CD4-positive, alpha-beta T cell treated with Interleukin-15 for 1 hour (primary cell): ENCODE results near the gene UBE2S.

ENCODE experiments used
- DNase-seq: peaks from one replicate; pipeline ENCODE4 v3.0.0-alpha.2; 2020

UBE2S gene

DNA sequence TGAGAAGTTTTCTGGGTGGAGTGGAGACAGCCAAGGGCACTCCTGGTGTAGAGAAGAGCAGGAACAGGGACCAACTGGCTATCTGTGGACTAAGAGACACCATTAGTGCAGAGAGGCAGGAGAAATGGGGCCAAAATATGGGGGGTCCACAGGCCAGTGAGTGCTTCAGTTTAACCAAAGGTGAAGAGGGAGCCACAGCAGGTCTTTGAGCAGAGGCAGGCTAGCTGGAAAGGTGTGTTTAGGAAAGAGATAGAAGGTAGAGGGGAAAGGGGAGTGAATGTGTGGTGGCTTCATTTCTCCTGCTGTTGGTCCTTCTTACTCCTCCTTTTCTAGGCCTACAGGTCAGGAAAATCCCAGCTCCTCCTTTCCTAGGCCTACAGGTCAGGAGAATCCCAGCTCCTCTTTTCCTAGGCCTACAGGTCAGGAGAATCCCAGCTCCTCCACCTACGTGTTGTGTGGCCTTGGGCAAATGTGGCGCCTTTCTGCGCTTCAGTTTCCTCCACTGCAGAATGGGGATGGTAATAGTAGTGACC is 25.0 kb downstream of the UBE2S start:
- no peak for DNase-seq

DNA sequence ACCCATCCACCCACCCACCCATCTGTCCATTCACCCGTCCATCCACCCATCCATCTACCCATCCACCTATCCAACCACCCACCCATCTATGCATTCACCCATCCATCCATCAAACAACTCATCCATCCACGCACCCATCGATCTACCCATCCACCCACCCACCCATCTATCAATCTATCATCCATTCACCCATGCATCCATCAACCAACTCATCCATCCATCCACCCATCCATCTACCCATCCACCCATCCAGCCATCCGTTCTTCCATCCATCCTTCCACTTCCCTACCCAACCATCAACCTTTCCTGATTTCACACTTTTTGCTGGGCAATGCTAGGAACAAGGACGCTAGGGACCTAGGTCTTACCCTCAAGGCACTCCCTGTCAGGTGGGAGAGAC is 25.6 kb downstream of the UBE2S start:
- DNase-seq = no peak

DNA sequence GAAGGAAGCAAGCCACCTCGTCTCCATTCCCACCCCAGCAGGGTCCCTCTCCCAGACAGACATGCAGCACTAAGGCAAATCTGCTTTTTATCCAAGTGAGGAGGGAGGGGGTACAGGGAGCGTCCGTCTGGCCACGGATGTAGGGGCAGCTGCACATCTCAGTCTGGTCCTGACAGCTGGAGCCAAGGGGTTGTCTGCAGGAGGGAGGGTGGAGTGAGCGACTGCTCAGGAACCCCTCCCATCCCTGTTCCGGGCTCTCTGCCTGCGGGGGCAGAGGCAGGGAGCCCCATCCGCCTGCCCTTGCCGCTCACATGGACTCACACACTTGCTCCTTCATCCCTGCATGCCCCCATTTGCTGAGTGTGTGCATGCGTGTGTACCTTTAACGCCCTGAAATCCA is 28.4 kb downstream of the UBE2S start:
- no peak for DNase-seq

DNA sequence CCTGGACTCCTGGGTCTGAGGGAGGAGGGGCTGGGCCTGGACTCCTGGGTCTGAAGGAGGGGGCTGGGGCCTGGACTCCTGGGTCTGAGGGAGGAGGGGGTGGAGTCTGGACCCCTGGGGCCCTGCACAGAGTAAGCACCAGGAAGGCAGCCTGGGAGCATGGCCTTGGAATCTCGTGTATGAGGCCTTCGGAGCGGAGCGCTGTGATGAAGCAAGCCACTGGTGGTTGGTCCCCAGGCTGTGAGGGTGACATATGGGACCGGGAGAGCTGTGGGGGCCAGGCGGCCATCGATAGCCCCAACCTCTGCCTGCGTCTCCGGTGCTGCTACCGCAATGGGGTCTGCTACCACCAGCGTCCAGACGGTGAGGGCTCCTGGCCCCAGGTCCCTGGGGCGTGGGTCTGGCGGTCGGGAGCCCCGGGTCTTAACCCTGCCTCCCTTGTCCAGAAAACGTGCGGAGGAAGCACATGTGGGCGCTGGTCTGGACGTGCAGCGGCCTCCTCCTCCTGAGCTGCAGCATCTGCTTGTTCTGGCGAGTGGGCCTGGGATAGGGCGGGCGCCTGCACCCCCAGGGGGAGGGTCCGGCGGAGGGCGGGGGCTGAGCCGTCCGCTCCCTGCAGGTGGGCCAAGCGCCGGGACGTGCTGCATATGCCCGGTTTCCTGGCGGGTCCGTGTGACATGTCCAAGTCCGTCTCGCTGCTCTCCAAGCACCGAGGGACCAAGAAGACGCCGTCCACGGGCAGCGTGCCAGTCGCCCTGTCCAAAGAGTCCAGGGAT is 30.0 kb downstream of the UBE2S start:
- no peak for DNase-seq

DNA sequence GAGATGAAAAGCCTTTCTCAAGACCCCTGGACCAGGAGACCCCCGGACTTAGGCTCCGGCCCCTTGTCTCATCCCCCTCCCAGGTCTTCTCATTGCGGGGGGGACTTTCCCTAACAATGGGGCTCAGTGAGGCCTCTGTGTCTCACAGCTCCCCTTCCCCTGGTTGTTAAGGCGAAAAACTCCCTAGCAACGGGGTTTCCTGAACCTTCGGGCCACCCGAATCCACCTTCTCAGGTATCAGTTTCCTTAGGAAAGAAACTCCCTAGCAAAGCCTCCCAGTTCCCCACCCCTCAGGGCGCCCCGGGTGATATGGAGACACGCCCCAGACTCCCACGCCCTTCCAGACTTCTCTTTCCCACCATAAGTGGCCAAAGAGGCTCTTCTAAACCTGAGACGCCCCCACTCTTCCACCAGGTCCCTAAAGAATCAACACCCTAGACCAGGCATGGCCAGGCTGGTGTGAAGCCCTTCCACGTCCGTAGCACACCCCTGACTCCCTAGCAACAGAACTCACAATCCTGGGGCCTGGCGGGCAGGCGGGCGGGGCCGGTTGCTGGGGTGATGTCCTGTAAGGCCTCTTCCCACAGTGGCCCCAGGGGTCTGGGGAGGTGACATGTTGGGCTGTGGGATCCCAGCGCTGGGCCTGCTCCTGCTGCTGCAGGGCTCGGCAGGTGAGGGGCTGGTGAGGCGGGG is 31.2 kb downstream of the UBE2S start, which contains the start of gene TMEM190:
Gene TMEM190, plus strand, starts transcription at position 586 of the 693 bp plus-strand sequence. Its CDS starts 28 bp downstream, at position 614.
- DNase-seq = no peak

DNA sequence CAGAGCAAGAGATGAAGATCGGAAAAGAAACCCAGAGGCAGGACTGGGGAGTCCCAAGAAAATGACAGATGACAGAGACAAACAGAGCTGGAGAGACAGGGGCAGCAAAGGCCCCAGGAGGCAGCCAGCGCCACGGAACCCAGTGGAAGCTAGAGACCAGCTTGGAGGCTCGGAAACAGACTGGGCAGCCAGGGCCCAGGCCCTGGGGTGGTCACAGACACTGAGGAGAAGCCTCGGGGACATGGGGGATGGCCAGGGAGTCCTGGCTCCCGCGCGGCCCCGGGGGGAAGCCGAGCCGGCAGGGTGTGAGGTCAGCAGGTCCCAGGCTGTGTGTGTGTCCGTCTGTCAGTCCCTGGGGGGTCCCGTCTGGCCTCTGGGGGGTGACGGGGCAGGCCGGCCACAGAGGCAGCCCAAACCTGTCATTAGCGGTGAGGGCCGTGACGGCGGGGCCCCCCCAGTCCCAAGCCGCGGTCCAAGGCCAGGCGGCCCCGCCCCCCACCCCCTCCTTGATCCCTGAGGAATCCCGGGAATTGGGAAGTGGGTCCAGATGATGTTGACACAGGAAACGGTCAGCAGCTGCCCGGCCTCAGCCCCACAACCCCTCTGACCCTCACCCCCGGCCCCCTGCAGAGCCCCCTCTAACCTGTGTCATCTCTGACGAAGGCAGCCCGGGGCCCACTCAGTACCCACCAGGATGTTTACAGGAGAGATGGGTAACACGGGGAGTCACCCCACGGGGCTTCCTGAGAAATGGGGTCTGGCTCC is 33.4 kb downstream of the UBE2S start:
- DNase-seq = no peak

DNA sequence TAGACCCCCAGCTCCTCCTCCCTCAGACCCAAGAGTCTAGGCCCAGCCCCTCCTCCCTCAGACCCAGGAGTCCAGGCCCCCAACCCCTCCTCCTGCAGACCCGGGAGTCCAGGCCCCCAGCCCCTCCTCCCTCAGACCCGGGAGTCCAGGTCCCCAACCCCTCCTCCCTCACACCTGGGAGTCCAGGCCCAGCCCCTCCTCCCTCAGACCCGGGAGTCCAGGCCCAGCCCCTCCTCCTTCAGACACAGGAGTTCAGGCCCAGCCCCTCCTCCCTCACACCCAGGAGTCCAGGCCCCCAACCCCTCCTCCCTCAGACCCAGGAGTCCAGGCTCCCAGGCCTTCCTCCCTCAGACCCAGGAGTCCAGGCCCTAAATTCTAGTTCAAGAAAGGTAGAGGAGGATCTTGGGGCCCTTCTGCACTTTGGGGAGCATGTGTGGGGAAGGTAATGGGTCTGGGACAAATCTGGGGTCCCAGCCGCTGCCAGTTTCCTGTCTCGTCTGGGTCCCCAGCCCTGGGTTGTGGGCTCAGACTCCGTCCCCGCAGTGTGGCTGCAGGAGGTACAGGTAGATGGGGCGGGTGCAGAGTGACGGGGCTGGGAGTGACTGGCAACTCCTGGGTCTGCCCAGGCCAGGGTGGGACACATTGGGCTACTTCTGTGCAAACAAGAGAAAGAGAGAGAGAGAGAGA is 34.1 kb downstream of the UBE2S start:
- no peak for DNase-seq

DNA sequence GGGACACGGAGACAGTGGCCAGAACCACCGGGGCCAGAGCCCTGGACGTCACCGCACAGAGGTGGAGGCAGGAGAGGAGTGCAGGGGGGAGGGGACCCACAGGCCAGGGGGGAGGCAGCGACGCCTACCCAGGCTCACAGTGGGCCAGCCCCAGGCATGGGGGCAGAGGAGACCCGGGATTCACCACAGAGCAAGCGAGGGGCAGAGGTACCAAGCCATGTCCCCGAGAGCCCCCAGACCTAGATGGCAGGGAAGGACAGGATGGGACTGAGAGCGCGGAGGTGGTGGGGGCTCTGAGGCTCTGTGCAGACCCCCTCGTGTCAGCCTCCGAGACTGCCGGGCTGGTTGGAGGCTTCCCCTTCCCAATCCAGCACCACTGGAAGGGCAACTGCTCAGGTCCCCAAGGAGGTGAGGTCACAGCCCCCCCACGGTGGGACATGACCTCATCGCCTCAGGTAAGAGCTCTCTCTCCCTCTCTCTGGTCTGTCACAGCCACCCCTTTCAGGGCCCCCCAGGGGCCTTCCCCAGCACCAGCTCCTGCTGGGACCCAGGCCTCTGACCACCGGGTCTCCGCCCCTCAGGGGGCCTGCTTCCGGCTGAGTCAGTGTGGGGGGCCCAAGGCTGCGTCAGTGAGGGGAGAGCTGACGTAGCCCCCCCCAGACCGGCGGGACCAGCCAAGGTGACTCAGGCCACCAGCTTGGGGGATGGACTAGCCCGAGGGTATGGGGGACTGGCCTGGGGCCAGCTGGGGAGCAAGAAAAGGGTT is 35.1 kb downstream of the UBE2S start:
- DNase-seq = no peak

DNA sequence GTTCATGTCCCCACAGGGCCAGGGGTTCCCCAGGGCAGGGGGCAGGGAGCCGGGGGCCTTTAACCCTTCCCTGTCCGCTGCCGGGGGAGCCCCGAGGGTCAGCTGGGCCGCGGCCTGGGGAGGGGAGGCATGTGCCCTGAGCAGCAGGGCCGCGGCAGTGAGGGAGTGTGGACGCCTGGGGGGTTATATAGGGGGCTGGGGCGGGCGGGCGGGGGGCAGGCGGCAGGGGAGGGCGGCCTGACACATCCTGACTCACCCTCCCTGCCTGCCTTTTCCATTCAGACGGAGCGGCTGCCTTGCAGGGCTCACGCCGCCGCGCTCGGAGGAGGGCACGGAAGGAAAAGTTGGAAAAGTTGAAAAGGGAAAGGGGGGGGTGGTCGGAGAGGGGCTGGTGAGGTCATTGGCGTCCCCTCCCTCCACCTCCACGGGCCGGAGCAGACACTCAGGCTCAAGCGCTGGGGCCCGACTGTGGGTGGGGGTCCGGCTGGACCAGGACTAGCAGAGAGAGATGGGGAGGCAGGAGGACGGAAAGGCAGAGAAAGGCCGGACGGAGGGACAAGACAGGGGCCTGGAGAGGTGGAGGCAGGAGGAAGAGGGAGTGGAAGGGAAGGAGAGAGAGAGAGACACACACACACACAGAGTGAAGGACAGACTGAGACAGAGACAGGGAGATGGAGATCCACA is 37.1 kb downstream of the UBE2S start, which contains the start of gene IL11:
Gene IL11, minus strand, starts transcription at position 159 of the 684 bp plus-strand sequence. Its CDS starts 153 bp downstream, at position 6.
- no peak for DNase-seq

DNA sequence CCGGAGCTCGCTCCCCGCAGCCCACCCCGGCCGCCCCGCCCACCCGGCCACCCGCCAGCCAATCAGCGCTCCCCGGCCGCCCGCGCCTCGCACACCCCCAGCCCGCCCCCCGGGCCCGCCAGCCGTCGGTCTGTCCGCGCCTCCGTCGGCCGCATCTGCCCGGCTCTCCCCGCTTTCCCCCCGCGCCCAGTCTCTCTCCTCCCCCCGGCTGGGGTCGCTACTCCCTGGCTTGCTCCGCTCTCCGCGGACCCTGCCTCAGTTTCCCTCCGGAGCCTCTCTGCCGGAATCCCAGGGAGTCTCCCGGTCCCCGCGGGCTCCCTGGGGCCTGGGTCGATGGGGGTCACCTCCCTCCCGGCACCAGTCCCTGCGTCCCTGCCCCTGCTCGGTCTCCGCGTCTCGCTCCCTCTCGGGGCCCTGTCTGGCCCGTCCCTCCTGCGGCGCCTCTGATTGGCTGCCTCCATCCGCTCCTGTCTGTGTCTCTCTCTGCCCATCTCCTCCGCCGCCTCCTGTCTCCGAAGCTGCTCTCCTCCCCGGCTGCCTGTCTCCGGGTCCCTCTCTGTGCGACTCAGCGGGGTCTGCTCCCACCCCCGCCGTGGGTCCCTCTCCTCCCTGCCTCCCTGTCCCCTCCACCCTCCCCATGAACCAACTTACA is 37.8 kb downstream of the UBE2S start:
- DNase-seq = peak; percentile 29

DNA sequence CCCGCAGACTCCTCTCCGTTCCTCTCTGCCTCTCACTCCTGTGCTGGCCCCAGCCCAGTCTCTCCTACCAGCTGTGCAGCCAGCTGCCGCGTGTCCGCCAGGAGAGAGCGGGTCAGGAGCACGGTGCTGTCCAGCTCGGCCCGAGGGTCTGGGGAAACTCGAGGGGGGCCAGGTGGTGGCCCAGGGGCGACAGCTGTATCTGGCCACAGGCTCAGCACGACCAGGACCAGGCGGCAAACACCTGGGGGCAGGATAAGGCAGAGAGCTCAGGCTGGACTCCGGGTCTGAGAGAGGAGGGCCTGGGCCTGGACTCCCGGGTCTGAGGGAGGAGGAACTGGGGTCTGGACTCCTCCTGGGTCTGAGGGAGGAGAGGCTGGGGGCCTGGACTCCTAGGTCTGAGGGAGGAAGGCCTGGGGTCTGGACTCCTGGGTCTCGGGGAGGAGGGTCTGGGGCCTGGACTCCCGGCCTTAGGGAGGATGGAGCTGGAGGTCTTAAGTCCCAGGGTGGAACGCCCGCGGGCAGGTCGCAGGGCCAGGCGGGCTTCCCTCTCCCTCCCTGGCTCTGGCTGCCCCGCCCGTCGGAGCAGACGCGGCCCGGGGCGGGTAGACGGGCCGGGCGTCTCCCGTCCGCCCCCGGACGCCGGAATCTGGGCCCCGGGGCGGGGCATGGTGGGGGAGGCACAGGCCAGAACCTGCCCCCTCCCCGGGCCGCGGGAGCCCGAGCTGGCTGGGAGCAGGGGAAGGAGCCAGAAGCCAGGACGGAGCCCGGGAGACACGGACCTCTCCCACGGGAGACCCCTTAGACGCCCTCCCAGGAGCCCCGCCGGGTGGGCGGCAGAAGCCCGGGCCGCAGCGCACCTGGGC is 38.7 kb downstream of the UBE2S start:
- DNase-seq = no peak

DNA sequence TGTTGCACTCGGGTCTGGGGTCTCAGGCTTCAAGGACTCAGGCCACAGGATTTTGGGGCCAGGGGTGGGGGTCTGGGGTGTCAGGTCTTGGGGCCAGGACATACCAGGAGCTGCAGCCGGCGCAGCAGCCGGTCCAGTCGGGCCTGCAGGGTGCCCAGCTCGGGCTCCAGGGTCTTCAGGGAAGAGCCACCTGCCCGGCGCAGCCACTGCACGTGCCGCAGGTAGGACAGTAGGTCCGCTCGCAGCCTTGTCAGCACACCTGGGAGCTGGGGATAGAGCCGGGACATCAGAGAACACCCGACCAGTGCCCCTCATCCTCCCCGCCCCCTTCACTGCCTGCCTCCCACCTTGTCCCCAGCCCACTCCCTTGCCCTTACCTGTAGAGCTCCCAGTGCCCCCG is 39.5 kb downstream of the UBE2S start:
- DNase-seq = no peak

DNA sequence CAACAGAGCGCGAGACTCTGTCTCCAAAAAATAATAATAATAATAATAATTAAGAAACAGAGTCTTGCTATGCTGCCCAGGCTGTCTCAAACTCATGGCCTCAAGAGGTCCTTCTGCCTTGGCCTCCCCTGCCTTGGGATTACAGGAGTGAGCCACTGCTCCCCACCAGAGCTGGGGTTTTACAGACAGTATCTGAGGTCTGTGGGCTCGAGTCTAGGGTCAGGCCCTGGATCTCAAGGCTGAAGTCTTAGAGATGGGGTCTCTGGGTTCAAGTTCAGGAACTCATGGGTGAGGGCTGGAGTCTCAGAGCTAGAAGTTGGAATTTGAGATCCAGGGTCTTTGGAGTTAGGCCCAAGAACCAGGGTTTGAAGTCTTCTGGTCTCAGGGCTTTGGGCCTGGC is 40.8 kb downstream of the UBE2S start:
- DNase-seq = no peak

DNA sequence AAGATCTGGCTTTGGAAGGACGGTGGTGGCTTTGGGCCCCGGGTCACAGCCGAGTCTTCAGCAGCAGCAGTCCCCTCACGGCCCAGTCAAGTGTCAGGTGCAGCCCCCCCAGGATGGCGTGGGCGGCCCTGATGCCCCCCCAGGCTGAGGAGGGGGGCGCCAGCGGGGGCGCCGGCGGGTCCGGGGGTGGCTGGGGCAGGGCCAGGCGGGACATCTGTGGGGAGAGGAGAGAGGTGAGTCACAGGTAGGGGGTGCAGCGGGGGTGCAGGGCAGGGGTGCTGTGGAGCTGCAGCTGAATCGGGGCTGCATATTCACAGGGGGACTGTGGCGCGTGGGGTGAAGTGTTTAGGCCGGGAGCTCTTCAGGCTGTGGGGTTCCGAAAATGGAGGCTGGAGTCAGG is 41.6 kb downstream of the UBE2S start:
- DNase-seq = no peak

DNA sequence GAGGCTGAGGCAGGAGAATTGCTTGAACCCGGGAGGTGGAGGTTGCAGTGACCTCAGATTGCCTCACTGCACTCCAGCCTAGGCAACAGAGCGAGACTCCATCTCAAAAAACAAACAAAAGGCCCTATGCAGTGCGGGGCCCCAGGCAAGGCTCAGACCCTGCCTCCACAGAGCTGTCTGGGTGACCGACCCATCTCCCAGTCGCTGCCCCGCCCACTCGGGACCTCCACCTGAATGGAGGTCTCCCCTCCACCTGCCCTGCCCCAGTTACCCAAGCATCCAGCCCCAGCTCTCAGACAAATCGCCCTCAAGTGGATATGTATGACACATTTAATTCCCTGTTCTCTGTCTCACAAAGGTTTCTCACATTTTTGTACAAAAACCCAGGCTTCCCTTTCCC is 42.3 kb downstream of the UBE2S start:
- no peak for DNase-seq

DNA sequence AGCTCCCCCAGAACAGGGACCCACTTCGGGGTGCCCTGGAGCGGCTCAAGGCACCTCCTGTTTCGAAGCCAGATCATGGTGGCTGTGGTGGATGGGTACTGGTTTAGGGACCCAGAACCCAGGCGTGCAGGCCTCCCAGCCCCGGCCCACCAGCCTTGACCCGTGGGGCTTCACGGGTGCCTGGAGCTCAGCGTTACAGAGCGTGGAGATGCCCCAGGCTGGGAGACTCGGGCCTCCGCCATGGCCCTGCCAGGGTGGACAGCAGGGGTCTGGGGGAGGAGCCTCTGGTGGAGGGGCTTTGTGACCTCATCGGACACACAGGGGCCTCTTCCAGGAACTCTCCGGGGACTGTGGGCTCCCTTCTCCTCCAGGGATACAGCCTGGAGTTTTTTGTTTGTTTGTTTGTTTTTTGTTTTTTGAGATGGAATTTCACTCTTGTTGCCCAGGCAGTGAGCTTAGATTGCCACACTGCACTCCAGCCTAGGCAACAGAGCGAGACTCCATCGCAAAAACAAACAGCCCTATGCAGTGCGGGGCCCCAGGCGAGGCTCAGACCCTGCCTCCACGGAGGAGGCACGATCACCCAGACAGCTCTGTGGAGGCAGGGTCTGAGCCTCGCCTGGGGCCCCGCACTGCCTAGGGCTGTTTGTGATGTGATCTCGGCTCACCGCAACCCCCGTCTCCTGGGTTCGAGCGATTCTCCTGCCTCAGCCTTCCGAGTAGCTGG is 44.4 kb downstream of the UBE2S start, which contains the start of gene GARIN5B:
Gene GARIN5B, minus strand, starts transcription at position 271 of the 727 bp plus-strand sequence. Its CDS starts 194 bp downstream, at position 77.
- DNase-seq = no peak

DNA sequence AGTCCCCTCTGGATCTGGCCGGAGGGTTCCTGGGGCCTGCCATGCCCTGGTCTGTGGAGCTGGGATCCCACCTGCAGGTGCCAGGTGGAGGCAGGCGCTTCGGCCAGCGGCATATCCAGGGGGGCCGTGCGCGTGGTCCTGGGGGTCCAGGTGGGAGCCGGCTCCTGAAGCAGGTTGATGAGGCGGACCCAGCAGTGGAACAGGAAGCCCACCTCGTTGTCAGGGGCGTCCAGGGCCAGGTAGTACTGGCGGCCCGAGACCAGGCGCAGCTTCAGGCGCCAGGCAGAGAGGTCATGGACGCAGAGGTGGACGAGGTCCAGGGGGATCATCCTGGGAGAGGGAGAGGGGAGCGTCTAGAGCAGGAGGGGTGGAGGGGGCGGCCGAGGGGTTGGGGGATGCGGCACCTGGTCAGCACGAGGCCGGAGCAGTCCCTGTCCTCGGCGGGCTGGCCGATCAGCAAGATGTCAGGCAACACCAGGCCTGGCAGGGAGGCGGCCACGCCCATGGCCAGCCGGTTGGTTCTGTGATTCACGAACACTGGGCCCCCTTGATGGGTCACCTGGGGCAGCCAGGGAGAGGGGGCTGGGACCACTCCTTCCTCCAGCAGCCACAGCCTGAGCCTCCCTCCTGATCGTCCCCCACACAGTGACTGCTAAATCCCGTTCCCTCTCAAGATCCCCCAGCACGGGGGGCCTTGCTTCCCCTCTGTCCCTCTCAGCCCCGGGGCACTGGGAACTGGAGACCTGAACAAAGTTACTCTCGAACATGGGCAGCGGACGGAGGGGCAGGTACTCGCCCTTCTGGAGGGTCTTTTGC is 45.2 kb downstream of the UBE2S start:
- DNase-seq = no peak

DNA sequence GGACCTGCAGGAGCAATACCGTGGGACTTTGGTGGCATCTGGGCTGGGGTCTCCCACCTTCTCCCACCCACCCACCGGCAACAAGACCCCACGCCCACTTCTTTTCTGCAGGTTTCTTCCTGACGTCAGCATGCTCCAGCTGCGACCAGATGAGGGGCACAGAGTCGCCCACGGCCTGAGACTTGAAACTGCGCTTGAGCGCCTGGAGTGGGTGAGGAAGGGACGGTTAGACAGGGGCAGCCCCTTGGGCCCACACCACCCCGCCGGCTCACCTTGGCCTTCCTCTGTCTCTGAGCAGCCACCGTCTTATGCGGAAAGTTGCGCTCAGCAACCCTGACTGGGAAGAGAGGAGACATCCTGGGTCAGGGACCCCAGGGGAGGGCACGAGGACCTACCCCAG is 46.7 kb downstream of the UBE2S start:
- DNase-seq = no peak
